ENCODE results near the gene ANKRD36.
"Not testable (repeated sequence)": the region's sequence is repeated elsewhere in the genome, so short reads cannot be mapped to it uniquely, and the experiment has no call there.

The ANKRD36 gene

DNA sequence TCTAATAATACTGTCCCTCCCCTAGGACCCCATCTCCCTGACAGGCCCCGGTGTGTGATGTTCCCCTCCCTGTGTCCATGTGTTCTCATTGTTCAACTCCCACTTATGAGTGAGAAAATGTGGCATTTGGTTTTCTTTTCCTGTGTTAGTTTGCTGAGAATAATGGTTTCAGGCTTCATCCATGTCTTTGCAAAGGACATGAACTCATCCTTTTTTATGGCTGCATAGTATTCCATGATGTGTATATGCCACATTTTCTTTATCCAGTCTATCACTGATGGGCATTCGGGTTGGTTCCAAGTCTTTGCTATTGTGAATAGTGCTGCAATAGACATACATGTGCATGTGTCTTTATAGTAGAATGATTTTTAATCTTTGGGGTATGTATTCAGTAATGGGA lies 55.6 kb downstream of the ANKRD36 start:
- not testable (repeated sequence) for H3K36me3 ChIP-seq; H3K4me1 ChIP-seq; H3K4me3 ChIP-seq (ENCODE audit: low read depth, low read length); H3K27me3 ChIP-seq; H3K9me3 ChIP-seq; DNase-seq

DNA sequence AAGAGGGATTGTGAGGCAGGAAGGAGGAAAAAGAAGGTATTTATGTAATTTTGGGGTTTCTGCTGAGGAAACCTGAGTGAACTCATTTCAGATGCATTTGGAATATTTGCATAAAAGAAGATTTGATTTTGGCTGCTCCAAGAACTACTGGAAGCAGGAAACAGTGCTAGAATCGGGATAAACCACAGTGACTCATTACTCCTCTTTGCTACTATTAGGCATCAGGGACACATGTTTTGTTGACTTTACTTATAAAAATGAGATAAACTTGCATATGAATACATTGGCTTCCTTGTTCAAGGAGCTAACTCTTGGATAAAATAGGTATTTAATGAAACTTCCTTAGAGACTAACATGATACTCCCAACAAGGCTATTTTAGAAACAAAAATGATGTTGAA lies 67.4 kb downstream of the ANKRD36 start:
- not testable (repeated sequence) for H3K4me3 ChIP-seq (ENCODE audit: low read depth, low read length); H3K36me3 ChIP-seq; DNase-seq; H3K4me1 ChIP-seq; H3K9me3 ChIP-seq; H3K27me3 ChIP-seq

DNA sequence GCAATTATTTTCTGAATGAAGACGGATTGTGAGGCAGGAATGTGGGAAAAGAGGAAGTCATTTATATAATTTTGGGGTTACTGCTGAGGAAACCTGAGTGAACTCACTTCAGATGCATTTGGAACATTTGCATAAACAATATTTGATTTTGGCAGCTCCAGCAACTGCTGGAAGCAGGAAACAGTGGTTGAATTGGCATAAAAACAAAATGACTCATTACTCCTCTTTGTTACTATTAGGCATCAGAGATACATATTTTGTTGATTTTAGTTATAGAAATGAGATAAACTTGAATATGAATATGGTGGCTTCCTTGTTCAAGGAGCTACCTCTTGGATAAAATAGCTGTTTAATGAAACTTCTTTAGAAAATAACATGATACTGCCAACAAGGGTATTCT lies 82.4 kb downstream of the ANKRD36 start:
- not testable (repeated sequence) for H3K36me3 ChIP-seq; H3K9me3 ChIP-seq; DNase-seq; H3K27me3 ChIP-seq; H3K4me3 ChIP-seq (ENCODE audit: low read depth, low read length); H3K4me1 ChIP-seq

DNA sequence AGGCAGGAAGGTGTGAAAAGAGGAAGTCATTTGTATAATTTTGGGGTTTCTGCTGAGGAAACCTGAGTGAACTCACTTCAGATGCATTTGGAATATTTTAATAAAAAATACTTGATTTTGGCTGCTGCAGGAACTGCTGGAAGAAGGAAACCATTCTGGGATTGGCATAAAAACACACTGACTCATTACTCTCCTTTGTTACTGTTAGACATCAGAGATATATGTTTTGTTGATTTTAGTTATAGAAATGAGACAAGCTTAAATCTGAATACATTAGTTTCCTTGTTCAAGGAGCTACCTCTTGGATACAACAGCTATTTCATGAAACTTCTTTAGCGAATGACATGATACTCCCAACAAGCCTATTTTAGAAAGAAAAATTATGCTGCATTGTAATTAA lies 84.3 kb downstream of the ANKRD36 start:
- H3K9me3 ChIP-seq; H3K36me3 ChIP-seq; H3K4me1 ChIP-seq; H3K27me3 ChIP-seq; H3K4me3 ChIP-seq (ENCODE audit: low read depth, low read length); DNase-seq: not testable (repeated sequence)

DNA sequence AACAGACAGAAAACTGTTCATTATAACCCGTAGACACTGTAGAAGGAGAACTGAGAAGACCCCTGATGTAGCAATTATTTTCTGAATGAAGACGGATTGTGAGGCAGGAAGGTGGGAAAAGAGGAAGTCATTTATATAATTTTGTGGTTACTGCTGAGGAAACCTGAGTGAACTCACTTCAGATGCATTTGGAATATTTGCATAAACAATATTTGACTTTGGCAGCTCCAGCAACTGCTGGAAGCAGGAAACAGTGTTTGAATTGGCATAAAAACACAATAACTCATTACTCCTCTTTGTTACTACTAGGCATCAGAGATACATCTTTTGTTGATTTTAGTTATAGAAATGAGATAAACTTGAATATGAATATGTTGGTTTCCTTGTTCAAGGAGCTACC lies 87.9 kb downstream of the ANKRD36 start:
- H3K36me3 ChIP-seq; H3K4me3 ChIP-seq (ENCODE audit: low read depth, low read length); DNase-seq; H3K27me3 ChIP-seq; H3K9me3 ChIP-seq; H3K4me1 ChIP-seq: not testable (repeated sequence)

DNA sequence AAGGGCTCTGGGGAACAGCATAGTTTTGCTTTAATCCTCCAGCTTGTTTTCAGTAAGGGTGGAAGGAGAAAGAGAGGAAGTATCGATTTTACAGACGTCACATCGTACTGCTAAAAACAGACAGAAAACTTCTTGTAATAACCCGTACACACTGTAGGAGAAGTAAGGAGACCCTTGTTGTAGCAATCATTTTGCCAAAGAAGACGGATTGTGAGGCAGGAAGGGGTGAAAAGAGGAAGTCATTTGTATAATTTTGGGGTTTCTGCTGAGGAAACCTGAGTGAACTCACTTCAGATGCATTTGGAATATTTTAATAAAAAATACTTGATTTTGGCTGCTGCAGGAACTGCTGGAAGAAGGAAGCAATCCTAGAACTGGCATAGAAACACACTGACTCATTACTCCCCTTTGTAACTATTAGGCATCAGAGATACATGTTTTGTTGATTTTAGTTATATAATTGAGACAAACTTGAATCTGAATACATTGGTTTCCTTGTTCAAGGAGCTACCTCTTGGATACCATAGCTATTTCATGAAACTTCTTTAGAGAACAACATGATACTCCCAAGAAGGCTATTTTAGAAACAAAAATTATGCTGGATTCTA lies 89.8 kb downstream of the ANKRD36 start:
- DNase-seq; H3K9me3 ChIP-seq; H3K4me1 ChIP-seq; H3K36me3 ChIP-seq; H3K27me3 ChIP-seq; H3K4me3 ChIP-seq (ENCODE audit: low read depth, low read length): not testable (repeated sequence)

DNA sequence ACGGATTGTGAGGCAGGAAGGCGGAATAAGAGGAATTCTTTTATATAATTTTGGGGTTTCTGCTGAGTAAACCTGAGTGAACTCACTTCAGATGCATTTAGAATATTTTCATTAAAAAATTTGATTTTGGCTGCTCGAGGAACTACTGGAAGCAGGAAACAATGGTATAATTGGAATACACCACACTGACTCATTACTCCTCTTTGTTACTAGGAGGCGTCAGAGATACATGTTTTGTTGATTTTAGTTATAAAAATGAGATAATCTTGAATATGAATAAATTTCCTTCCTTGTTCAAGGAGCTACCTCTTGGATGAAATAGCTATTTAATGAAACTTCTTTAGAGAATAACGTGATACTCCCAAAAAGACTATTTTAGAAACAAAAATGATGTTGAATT lies 97.4 kb downstream of the ANKRD36 start:
- Histone ChIP-seq H3K36me3 (no peaks in the 10 kb centered on the region), H3K9me3 (no peaks in the 10 kb centered on the region), H3K27me3 (no peaks in the 10 kb centered on the region), H3K4me1 (no peaks in the 10 kb centered on the region), H3K4me3 (ENCODE audit: low read depth, low read length) (no peak overlapping the region)
- TF ChIP-seq, protein P1, sequence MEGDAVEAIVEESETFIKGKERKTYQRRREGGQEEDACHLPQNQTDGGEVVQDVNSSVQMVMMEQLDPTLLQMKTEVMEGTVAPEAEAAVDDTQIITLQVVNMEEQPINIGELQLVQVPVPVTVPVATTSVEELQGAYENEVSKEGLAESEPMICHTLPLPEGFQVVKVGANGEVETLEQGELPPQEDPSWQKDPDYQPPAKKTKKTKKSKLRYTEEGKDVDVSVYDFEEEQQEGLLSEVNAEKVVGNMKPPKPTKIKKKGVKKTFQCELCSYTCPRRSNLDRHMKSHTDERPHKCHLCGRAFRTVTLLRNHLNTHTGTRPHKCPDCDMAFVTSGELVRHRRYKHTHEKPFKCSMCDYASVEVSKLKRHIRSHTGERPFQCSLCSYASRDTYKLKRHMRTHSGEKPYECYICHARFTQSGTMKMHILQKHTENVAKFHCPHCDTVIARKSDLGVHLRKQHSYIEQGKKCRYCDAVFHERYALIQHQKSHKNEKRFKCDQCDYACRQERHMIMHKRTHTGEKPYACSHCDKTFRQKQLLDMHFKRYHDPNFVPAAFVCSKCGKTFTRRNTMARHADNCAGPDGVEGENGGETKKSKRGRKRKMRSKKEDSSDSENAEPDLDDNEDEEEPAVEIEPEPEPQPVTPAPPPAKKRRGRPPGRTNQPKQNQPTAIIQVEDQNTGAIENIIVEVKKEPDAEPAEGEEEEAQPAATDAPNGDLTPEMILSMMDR (IDR thresholded peaks at IDR 0.05; ENCODE audit: low read depth, low read length): no peak
- DNase-seq: no peak

DNA sequence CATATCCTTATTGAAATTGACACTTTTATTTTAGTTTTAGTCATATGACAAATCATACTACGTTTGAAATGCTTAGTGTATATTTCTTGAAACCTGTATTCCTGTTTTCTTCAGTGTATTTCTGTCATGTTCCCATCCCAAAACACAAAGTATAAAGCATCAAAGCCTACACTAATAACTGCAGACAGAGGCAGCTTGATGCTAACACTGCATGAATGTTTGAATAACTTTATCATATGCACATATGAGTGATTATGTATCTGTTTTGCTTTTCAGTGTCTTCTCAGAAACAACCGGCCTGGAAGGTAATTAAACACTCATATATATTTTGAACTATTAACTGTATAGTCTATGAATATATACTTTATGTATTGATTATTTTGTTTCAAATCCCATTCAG lies 102.1 kb downstream of the ANKRD36 start:
- not testable (repeated sequence) for H3K4me1 ChIP-seq; DNase-seq; H3K9me3 ChIP-seq; H3K4me3 ChIP-seq (ENCODE audit: low read depth, low read length); H3K36me3 ChIP-seq; H3K27me3 ChIP-seq

DNA sequence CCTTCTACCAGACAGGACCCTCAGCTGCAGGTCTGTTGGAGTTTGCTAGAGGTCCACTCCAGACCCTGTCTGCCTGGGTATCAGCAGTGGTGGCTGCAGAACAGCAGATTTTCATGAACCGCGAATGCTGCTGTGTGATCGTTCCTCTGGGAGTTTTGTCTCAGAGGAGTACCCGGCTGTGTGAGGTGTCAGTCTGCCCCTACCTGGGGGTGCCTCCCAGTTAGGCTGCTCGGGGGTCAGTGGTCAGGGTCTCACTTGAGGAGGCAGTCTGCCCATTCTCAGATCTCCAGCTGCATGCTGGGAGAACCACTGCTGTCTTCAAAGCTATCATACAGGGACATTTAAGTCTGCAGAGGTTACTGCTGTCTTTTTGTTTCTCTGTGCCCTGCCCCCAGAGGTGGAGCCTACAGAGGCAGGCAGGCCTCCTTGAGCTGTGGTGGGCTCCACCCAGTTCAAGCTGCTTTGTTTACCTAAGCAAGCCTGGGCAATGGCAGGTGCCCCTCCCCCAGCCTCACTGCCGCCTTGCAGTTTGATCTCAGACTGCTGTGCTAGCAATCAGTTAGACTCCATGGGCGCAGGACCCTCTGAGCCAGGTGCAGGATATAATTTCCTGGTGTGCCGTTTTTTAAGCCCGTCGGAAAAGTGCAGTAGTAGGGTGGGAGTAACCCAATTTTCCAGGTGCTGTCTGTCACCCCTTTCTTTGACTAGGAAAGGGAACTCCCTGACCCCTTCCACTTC lies 118.1 kb downstream of the ANKRD36 start:
- not testable (repeated sequence) for H3K36me3 ChIP-seq; H3K4me3 ChIP-seq (ENCODE audit: low read depth, low read length); H3K9me3 ChIP-seq; H3K27me3 ChIP-seq; H3K4me1 ChIP-seq; DNase-seq

DNA sequence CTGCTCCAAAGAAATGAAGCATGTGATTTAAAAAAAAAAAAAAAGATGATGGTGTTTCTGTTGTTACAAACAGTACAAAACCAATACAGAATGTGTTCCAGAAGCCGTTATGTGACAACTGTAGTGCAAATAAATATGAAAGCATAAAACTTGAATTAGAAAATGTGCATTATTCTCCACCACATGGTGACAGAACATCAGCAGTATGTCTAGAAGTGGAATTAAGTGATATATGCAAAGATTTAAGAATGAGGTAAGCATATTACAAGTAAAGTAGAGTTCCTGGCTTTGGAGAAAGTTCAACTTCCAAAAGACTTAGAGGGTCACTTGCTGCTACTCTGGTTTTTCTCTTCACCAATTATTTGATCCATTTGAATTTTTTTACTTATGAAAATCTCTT lies 120.0 kb downstream of the ANKRD36 start:
- DNase-seq; H3K36me3 ChIP-seq; H3K4me1 ChIP-seq; H3K27me3 ChIP-seq; H3K4me3 ChIP-seq (ENCODE audit: low read depth, low read length); H3K9me3 ChIP-seq: not testable (repeated sequence)

DNA sequence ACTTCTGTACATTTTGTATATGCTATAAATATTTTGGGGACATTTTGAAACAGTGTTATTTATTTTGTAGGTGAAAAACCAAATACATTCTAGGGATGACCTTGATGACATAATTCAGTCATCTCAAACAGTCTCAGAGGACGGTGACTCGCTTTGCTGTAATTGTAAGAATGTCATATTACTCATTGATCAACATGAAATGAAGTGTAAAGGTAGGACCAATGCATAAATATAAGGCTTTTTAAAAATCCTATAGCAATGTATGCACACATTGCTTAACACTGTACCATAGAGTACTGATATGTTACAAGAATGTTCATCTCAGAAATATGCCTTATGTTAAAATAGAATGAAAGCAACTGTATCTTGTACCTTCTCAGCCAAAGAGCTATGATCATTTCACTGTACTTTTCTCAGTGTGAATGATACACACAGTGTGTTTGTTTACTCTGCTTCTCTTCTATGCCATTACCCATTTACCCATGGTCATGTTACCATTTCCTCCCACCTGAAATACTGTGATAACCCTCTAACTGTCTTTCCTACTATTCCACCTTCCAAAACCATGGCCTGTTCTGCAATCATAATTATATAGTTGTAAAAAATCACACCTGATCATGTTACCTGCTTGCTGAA lies 120.8 kb downstream of the ANKRD36 start:
- H3K4me1 ChIP-seq; H3K27me3 ChIP-seq; H3K36me3 ChIP-seq; H3K9me3 ChIP-seq; H3K4me3 ChIP-seq (ENCODE audit: low read depth, low read length); DNase-seq: not testable (repeated sequence)

DNA sequence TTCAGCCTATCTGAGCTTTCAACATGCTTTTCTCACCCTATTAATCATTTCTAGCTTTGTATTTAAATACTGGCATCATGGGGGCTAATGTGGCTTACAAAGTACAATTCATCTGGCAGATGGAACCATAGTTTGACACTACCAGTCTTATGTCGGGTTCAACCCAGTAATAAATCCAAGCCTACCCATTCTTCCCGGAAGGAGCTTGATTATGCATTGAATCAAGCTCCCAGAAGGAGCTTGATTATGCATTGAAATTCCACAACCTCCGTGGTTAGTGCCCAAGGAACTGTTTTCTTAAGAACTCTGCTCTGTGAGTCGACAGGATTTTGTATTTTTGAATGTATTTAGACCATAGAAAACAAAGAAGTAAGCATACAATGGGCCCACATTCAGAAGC lies 148.2 kb downstream of the ANKRD36 start:
- not testable (repeated sequence) for H3K4me1 ChIP-seq; H3K9me3 ChIP-seq; H3K36me3 ChIP-seq; H3K4me3 ChIP-seq (ENCODE audit: low read depth, low read length); H3K27me3 ChIP-seq; DNase-seq

DNA sequence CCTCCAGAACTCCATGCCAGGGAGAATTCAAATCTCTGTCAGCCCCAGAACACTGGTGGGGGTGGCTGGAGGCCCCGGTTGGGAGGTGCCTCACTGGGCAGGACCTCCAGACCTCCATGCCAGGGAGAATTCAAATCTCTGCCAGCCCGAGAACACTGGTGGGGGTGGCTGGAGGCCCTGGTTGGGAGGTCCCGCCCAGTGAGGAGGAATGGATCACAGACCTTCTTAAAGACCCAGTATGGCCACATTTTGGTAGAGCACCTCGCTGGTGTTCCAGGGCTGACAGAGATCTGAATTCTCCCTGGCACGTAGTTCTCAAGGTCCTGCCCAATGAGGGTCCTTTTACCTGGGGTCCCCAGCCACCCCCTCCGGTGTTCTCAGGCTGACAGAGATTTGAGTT lies 153.5 kb downstream of the ANKRD36 start:
- H3K4me1 ChIP-seq; H3K4me3 ChIP-seq (ENCODE audit: low read depth, low read length); H3K9me3 ChIP-seq; DNase-seq; H3K27me3 ChIP-seq; H3K36me3 ChIP-seq: not testable (repeated sequence)
